ENCODE data around the gene HECTD4.
"Not testable (repeated sequence)": the region's sequence is repeated elsewhere in the genome, so short reads cannot be mapped to it uniquely, and the experiment has no call there.

The HECTD4 gene

GRCh38 chr12:112406519-112407488 is 24.6 kb upstream of the HECTD4 start:
- DNase-seq (ENCODE audit: low spot score): no peak

GRCh38 chr12:112401903-112402498 is 19.8 kb upstream of the HECTD4 start:
- no peak for DNase-seq (ENCODE audit: low spot score)

- no peak for DNase-seq (ENCODE audit: low spot score)
Measured at GRCh38 chr12:112401054-112401453, 18.8 kb upstream of the HECTD4 start.

GRCh38 chr12:112393328-112393727 is 11.1 kb upstream of the HECTD4 start:
- DNase-seq (ENCODE audit: low spot score): no peak

- not testable (repeated sequence) for DNase-seq (ENCODE audit: low spot score)
Measured at GRCh38 chr12:112389922-112390654, 7.9 kb upstream of the HECTD4 start.

GRCh38 chr12:112389228-112389627 is 7.0 kb upstream of the HECTD4 start:
- no peak for DNase-seq (ENCODE audit: low spot score)

GRCh38 chr12:112386726-112387125 is 4.5 kb upstream of the HECTD4 start:
- no peak for DNase-seq (ENCODE audit: low spot score)

GRCh38 chr12:112382866-112383265 is 635 bp upstream of the HECTD4 start:
- DNase-seq (ENCODE audit: low spot score): peak; percentile 5

GRCh38 chr12:112381406-112381882 is 787 bp downstream of the HECTD4 start:
- no peak for DNase-seq (ENCODE audit: low spot score)

- DNase-seq (ENCODE audit: low spot score): peak; percentile 14
Measured at GRCh38 chr12:112380663-112381405, 1.4 kb downstream of the HECTD4 start.

GRCh38 chr12:112375105-112375504 is 7.1 kb downstream of the HECTD4 start:
- DNase-seq (ENCODE audit: low spot score): no peak

- no peak for DNase-seq (ENCODE audit: low spot score)
Measured at GRCh38 chr12:112374166-112374740, 8.0 kb downstream of the HECTD4 start.

- no peak for DNase-seq (ENCODE audit: low spot score)
Measured at GRCh38 chr12:112370868-112371510, 11.2 kb downstream of the HECTD4 start.

GRCh38 chr12:112370199-112370598 is 12.0 kb downstream of the HECTD4 start:
- no peak for DNase-seq (ENCODE audit: low spot score)

- DNase-seq (ENCODE audit: low spot score): no peak
Measured at GRCh38 chr12:112368856-112369255, 13.4 kb downstream of the HECTD4 start.

- no peak for DNase-seq (ENCODE audit: low spot score)
Measured at GRCh38 chr12:112367965-112368364, 14.3 kb downstream of the HECTD4 start.

GRCh38 chr12:112362310-112362709 is 19.9 kb downstream of the HECTD4 start:
- no peak for DNase-seq (ENCODE audit: low spot score)

- DNase-seq (ENCODE audit: low spot score): no peak
Measured at GRCh38 chr12:112361271-112361670, 21.0 kb downstream of the HECTD4 start.

- no peak for DNase-seq (ENCODE audit: low spot score)
Measured at GRCh38 chr12:112359290-112359689, 22.9 kb downstream of the HECTD4 start.

GRCh38 chr12:112357214-112357613 is 25.0 kb downstream of the HECTD4 start:
- DNase-seq (ENCODE audit: low spot score): no peak

- no peak for DNase-seq (ENCODE audit: low spot score)
Measured at GRCh38 chr12:112354399-112354798, 27.8 kb downstream of the HECTD4 start.

All from globus pallidus (tissue), 1 donor.